Lower leg skin (tissue), 3 donors: ENCODE results near the gene SCUBE1.

ENCODE experiments used
- CTCF ChIP-seq, 3 donors: fragments of 450-650 bp; IDR thresholded peaks; one replicate each; pipeline ENCODE4 v1.5.1; 2016; ENCODE audit warnings: antibody characterized with exemption in 3 of 3, mild to moderate bottlenecking in 3 of 3, moderate library complexity in 2 of 3
- POLR2A ChIP-seq, 2 donors: fragments of 450-650 bp; IDR thresholded peaks; one replicate each; pipeline ENCODE4 v1.6.1; 2016 to 2017; ENCODE audit warnings: antibody characterized with exemption in 2 of 2, mild to moderate bottlenecking in 1 of 2, moderate library complexity in 1 of 2

- TF ChIP-seq CTCF (IDR thresholded peaks at IDR 0.05) (no peak), POLR2A (IDR thresholded peaks at IDR 0.05) (no peak)
Measured at GRCh38 chr22:43203471-43203981, 139.6 kb downstream of the SCUBE1 start.
